Activated T-helper 1 cell treated with anti-CD3 and anti-CD28 coated beads, Interleukin-12 subunit alpha, Interleukin-12 subunit beta, Interleukin-2, Interleukin-4 antibody, amounts not matched to agents 30 ng/mL and 10 ng/mL and 1 ng/mL, durations not matched to agents 14 hours and 24 hours and 36 hours (primary cell): ENCODE results near the gene SMPX. TPM values are rescaled to one million over a fixed set of nuclear protein-coding genes. Genes with fewer than 3 reads are reported as not detected.

Experiments
- DNase-seq: peaks from one replicate; pipeline ENCODE4 v3.0.0; 2021; ENCODE audit warnings: low spot score
- H3K27ac Mint-ChIP-seq: one replicate; pipeline ENCODE4 v1.8.0; 2021; ENCODE audit warnings: mild to moderate bottlenecking, mixed read lengths
- H3K27me3 Mint-ChIP-seq: one replicate; pipeline ENCODE4 v1.8.0; 2022; ENCODE audit warnings: mild to moderate bottlenecking, moderate library complexity, mixed read lengths; ENCODE audit not compliant: insufficient read depth
- H3K36me3 Mint-ChIP-seq: one replicate; pipeline ENCODE4 v1.8.0; 2021; ENCODE audit warnings: low read depth, mixed read lengths
- H3K4me1 Mint-ChIP-seq: one replicate; pipeline ENCODE4 v1.8.0; 2021; ENCODE audit warnings: low read depth, mixed read lengths
- H3K4me3 Mint-ChIP-seq: one replicate; pipeline ENCODE4 v1.8.0; 2021; ENCODE audit warnings: mild to moderate bottlenecking, moderate library complexity, mixed read lengths
- H3K9me3 Mint-ChIP-seq: one replicate; pipeline ENCODE4 v1.8.0; 2021; ENCODE audit warnings: mixed read lengths
- intact Hi-C: fragments of 100-400 bp; cut with micrococcal nuclease; formaldehyde crosslinking; loops from one replicate; pipeline ENCODE4 v1.15.1; 2024
- total RNA-seq: library from RNA; stranded (reverse); gene quantifications from 2 replicates; pipeline ENCODE4 v1.2.3, GENCODE V29; 2022

Gene SMPX
- total RNA-seq, 1 donor from 2014 or later = not detected

GRCh38 chrX:21723084-21723483, 34.8 kb downstream of the SMPX start:
- intact Hi-C loops = no loop called here
- H3K36me3 Mint-ChIP-seq = no peaks in the 10 kb centered on the region
- no peaks in the 10 kb centered on the region for H3K9me3 Mint-ChIP-seq
- DNase-seq = no peak
- H3K27ac Mint-ChIP-seq = no peak overlapping the region
- H3K4me3 Mint-ChIP-seq = no peak overlapping the region
- H3K4me1 Mint-ChIP-seq = no peaks in the 10 kb centered on the region
- no peaks in the 10 kb centered on the region for H3K27me3 Mint-ChIP-seq

DNA sequence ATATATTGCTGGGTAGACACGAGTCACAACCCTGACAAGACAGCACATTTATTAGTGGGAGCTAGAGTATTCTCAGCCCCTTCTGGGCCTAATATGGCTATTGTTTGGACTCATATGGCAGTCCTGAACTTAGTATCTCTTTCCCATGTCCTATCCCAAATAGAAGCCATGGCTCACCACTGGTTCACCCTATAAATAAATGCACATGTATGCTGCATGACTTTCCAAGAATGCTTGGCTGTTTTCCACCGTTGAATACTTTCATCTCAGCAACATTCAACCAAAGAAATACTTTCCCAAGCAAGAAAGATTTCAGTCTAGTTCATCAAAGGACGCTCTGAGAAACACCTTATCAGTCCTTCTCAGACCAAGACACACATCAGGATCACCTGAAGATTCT, 36.7 kb downstream of the SMPX start:
- H3K27ac Mint-ChIP-seq = no peak overlapping the region
- no peaks in the 10 kb centered on the region for H3K9me3 Mint-ChIP-seq
- DNase-seq = no peak
- no peaks in the 10 kb centered on the region for H3K4me1 Mint-ChIP-seq
- H3K36me3 Mint-ChIP-seq = no peaks in the 10 kb centered on the region
- peaks cover 2% of the 10 kb centered on the region for H3K27me3 Mint-ChIP-seq
- no peak overlapping the region for H3K4me3 Mint-ChIP-seq
- intact Hi-C loops = no loop called here

- Mint-ChIP-seq H3K27me3 (peaks cover 2% of the 10 kb centered on the region), H3K27ac (no peak overlapping the region), H3K4me1 (no peaks in the 10 kb centered on the region), H3K36me3 (no peaks in the 10 kb centered on the region), H3K9me3 (no peaks in the 10 kb centered on the region), H3K4me3 (no peak overlapping the region)
- DNase-seq = no peak
- intact Hi-C loops = no loop called here
These were observed 39.3 kb downstream of the SMPX start for GRCh38 chrX:21718575-21718974.

- peaks cover 2% of the 10 kb centered on the region for H3K27me3 Mint-ChIP-seq
- intact Hi-C loops = no loop called here
These were observed 40.1 kb downstream of the SMPX start for GRCh38 chrX:21717802-21718201.

DNA sequence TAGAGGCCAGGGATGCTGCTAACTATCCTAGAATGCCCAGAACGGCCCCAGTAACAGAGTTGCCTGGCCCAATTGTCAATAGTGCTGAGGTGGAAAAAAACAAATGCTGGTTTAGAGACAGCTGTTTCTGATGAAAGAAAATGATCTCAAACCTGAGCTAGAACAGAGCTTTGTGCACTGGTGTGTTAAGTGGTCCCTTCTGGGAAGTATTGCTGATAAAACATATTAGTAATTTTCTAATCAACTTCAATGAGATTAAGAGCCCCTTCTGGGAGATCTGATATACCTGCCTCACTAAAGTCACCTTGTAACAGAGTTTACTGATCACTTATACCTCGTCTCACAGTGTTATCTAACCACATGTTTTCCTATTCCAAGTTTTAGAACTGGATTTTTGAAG, 42.1 kb downstream of the SMPX start:
- H3K4me3 Mint-ChIP-seq = no peak overlapping the region
- H3K27me3 Mint-ChIP-seq = peaks cover 2% of the 10 kb centered on the region

More at GRCh38 chrX:21717802-21718201, 40.1 kb downstream of the SMPX start:
- Mint-ChIP-seq H3K4me3 (no peak overlapping the region), H3K9me3 (no peaks in the 10 kb centered on the region), H3K27ac (no peak overlapping the region), H3K36me3 (no peaks in the 10 kb centered on the region), H3K4me1 (no peaks in the 10 kb centered on the region)
- DNase-seq = no peak

GRCh38 chrX:21715337-21715736, 42.6 kb downstream of the SMPX start:
- intact Hi-C loops = no loop called here

More for the DNA sequence above, 42.1 kb downstream of the SMPX start:
- DNase-seq = no peak
- Mint-ChIP-seq H3K27ac (no peak overlapping the region), H3K36me3 (no peaks in the 10 kb centered on the region), H3K4me1 (no peaks in the 10 kb centered on the region), H3K9me3 (no peaks in the 10 kb centered on the region)
- intact Hi-C loops = no loop called here

DNA sequence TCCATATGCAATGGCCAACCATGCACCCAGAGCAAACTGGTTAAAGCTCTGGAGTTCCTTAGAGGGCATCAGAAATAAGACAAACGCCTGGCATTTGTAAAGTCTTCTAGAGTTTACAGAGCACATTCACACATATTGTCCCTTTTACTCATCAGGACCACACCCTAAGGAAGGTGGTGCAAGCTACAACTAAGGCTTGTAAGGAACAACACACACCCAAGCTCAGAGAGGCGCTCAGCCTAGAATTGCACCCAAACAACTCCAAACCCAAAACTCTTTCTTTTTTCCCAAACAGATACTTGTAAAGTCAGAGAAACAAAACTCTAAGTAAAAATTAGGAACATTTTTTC, 46.1 kb downstream of the SMPX start:
- no peak overlapping the region for H3K27ac Mint-ChIP-seq
- no peak for DNase-seq
- H3K36me3 Mint-ChIP-seq = no peaks in the 10 kb centered on the region
- H3K27me3 Mint-ChIP-seq = no peaks in the 10 kb centered on the region
- H3K4me1 Mint-ChIP-seq = no peaks in the 10 kb centered on the region
- H3K4me3 Mint-ChIP-seq = no peak overlapping the region
- H3K9me3 Mint-ChIP-seq = no peaks in the 10 kb centered on the region
- intact Hi-C loops = no loop called here

More at GRCh38 chrX:21715337-21715736, 42.6 kb downstream of the SMPX start:
- H3K9me3 Mint-ChIP-seq = no peaks in the 10 kb centered on the region
- H3K27ac Mint-ChIP-seq = no peak overlapping the region
- DNase-seq = no peak
- H3K4me3 Mint-ChIP-seq = no peak overlapping the region
- H3K27me3 Mint-ChIP-seq = peaks cover 2% of the 10 kb centered on the region
- no peaks in the 10 kb centered on the region for H3K4me1 Mint-ChIP-seq
- no peaks in the 10 kb centered on the region for H3K36me3 Mint-ChIP-seq

DNA sequence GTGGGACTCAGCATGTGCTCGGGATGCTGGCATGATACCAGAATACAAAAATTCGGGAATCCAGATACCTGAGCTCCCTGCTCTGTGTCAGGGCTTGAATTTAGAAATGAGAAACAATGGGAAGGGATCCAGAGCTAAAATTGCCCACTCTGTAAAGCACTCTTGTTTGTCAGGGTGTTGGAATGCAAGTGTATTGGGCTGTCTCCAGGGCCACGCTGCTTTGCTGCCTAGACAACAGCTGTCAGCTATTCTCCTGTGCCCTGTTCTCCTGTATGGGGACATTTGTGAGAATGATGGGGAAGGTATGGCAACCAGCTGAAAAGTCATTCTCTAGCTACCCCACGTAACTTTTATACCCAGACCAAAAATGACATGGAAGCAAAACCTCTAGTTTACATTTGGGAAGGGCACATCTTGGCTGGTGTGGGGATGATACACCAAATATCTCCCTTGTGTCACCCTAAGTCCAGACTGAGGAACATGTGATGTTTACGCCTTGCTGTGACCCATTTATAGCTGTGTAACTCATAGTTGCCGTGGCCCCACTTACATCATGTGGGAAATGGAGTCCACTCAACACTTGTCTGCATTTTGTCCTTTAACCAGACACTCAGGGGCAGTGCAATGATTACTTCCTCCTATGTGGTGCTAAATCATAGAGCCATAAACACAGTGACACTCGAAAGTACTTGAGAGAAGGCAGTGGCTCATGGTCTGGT, 46.6 kb downstream of the SMPX start:
- DNase-seq = no peak
- no peaks in the 10 kb centered on the region for H3K36me3 Mint-ChIP-seq
- no peak overlapping the region for H3K27ac Mint-ChIP-seq
- no peaks in the 10 kb centered on the region for H3K9me3 Mint-ChIP-seq
- H3K4me3 Mint-ChIP-seq = no peak overlapping the region
- H3K27me3 Mint-ChIP-seq = no peaks in the 10 kb centered on the region
- no peaks in the 10 kb centered on the region for H3K4me1 Mint-ChIP-seq
- intact Hi-C loops = no loop called here

- DNase-seq = no peak
- no peaks in the 10 kb centered on the region for H3K4me1 Mint-ChIP-seq
- H3K27me3 Mint-ChIP-seq = no peaks in the 10 kb centered on the region
- no peaks in the 10 kb centered on the region for H3K36me3 Mint-ChIP-seq
- H3K9me3 Mint-ChIP-seq = no peaks in the 10 kb centered on the region
- intact Hi-C loops = no loop called here
- no peak overlapping the region for H3K4me3 Mint-ChIP-seq
- H3K27ac Mint-ChIP-seq = no peak overlapping the region
These were observed 49.8 kb downstream of the SMPX start for GRCh38 chrX:21708116-21708515.

DNA sequence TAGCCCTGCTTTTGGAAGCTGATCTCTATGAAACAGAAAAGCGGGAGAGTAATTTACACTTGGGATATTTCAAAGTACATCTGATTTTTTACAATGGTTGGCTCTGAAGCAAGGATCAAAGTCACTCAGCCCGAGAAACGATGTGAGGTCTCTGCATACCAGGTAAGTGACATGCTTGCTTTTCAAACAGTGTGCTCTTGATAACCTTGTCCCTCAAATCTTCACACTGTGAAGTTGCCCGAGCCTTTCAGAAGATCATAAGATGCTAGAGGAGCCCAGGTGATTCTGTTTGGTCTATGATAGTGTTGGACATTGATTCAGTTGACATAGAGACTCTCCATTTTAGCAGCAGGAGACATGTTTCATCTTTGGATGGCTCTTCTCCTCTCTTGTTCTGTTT, 52.7 kb downstream of the SMPX start:
- Mint-ChIP-seq H3K4me3 (no peak overlapping the region), H3K9me3 (no peaks in the 10 kb centered on the region), H3K27me3 (no peaks in the 10 kb centered on the region), H3K4me1 (no peaks in the 10 kb centered on the region), H3K27ac (no peak overlapping the region), H3K36me3 (no peaks in the 10 kb centered on the region)
- intact Hi-C loops = no loop called here
- no peak for DNase-seq

- Mint-ChIP-seq H3K4me1 (no peaks in the 10 kb centered on the region), H3K9me3 (no peaks in the 10 kb centered on the region), H3K36me3 (no peaks in the 10 kb centered on the region), H3K27me3 (no peaks in the 10 kb centered on the region), H3K27ac (no peak overlapping the region), H3K4me3 (no peak overlapping the region)
- no peak for DNase-seq
- intact Hi-C loops = no loop called here
These were observed 55.2 kb downstream of the SMPX start for GRCh38 chrX:21702725-21703124.

DNA sequence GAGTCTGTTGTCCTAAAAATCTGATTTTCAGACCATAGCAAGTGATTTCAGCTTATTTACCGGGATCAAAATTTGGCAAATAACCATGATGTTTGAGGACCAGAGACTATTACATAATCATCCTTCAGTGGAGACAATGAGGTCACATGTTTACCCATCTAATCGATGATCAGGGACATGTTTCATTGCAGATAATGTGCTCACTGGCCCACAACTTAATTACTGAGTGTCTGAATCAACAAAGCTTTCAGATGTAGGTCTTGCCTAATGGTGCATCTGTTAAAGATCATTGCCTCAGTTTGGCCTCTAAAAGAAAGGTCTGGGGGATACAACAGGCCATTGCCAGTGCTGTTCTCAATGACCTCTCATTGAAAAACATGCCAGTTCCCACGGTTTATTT, 56.9 kb downstream of the SMPX start:
- DNase-seq = no peak
- Mint-ChIP-seq H3K27me3 (no peaks in the 10 kb centered on the region), H3K4me3 (no peak overlapping the region), H3K9me3 (no peaks in the 10 kb centered on the region), H3K36me3 (no peaks in the 10 kb centered on the region), H3K4me1 (no peaks in the 10 kb centered on the region), H3K27ac (no peak overlapping the region)
- intact Hi-C loops = no loop called here

DNA sequence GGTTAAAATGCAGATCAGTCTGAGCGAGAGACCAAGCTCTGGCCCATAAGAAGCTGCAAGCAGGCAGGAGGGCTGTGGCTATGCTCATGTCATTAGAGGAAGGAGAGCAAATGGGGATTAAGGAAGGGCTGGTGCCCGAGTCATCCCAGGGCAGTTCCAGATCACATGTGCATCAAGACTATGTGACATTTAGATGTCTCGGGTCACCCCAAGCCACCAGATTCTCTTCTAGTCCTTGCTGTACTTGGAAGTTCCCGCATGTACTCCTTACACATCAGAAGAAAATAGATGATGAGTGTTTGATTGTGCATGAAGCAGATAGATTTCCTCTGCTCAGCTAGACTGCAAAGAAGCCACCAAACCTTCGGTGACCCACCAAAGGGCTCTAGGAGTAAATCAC, 57.6 kb downstream of the SMPX start:
- H3K4me3 Mint-ChIP-seq = no peak overlapping the region
- no peaks in the 10 kb centered on the region for H3K36me3 Mint-ChIP-seq
- no peaks in the 10 kb centered on the region for H3K4me1 Mint-ChIP-seq
- intact Hi-C loops = no loop called here
- H3K27ac Mint-ChIP-seq = no peak overlapping the region
- no peaks in the 10 kb centered on the region for H3K9me3 Mint-ChIP-seq
- no peaks in the 10 kb centered on the region for H3K27me3 Mint-ChIP-seq
- no peak for DNase-seq

DNA sequence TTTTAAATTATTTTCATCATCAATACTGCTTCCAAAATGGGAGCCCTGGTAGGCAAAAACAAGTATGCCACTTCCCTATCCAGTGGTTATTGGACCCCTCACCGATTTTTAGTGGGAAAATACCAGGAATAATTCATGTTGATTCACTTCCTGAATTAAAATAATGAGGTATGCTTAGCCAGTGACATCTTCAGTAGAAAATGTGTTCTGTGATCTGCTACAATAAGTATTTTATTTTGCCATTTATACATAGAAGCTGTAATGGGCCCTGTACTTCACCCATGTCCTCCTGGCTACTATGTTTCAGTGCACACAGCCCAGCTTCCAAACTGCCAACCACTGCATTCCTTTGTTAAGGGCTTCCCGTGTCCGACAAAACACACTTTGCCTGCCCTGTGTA, 58.8 kb downstream of the SMPX start:
- no peaks in the 10 kb centered on the region for H3K27me3 Mint-ChIP-seq
- intact Hi-C loops = no loop called here
- H3K36me3 Mint-ChIP-seq = no peaks in the 10 kb centered on the region
- no peaks in the 10 kb centered on the region for H3K4me1 Mint-ChIP-seq
- no peak for DNase-seq
- no peak overlapping the region for H3K4me3 Mint-ChIP-seq
- H3K27ac Mint-ChIP-seq = no peak overlapping the region
- no peaks in the 10 kb centered on the region for H3K9me3 Mint-ChIP-seq
